B cell (primary cell): ENCODE data around the gene RAP1GAP2. TPM values are rescaled to one million over a fixed set of nuclear protein-coding genes. Genes with fewer than 3 reads are reported as not detected.
"Not testable (repeated sequence)": the region's sequence is repeated elsewhere in the genome, so short reads cannot be mapped to it uniquely, and the experiment has no call there.

Experiments
- ATAC-seq: fragments of 200-7000 bp; cut with Tn5 transposase; one replicate; pipeline ENCODE4 v1.10.0; 2021; ENCODE audit warnings: low read depth, mild to moderate bottlenecking, moderate number of reproducible peaks, moderate library complexity
- CTCF ChIA-PET: fragments of 350-600 bp; sonication (Branson Sonifier 250); formaldehyde crosslinking; loops from one replicate; lab custom pipeline; 2021; ENCODE audit warnings: antibody characterized with exemption, inconsistent platforms; lab: Charles Lee
- POLR2A ChIA-PET: fragments of 350-600 bp; sonication (Branson Sonifier 250); formaldehyde crosslinking; loops from one replicate; lab custom pipeline; 2021; ENCODE audit warnings: antibody characterized with exemption; lab: Charles Lee
- DNase-seq: peaks from one replicate; pipeline ENCODE4 v3.0.0; 2013
- H2AFZ ChIP-seq: 2 replicates; pipeline ENCODE4 v1.6.1; 2012; ENCODE audit warnings: mild to moderate bottlenecking, low read depth, low read length; ENCODE audit not compliant: insufficient read depth, poor library complexity, severe bottlenecking
- H3K27ac ChIP-seq, 2 donors: 1 replicate in 1 of 2; 2 replicates in 1 of 2; pipeline ENCODE4 v1.5.1; 2012 to 2013; ENCODE audit warnings: low read length in 2 of 2, mild to moderate bottlenecking in 2 of 2, moderate library complexity in 1 of 2
- H3K27me3 ChIP-seq, 4 experiments: fragments of 200-600 bp in 1 of 4; sonication (generic) in 1 of 4; replicated peaks in 1 of 4; 1 replicate in 2 of 4; 2 replicates in 2 of 4; pipeline versions ENCODE4 v1.6.1 to v1.7.0; 2013 to 2016; ENCODE audit warnings: low read length in 3 of 4, mild to moderate bottlenecking in 2 of 4, mixed read lengths in 1 of 4, moderate library complexity in 1 of 4; ENCODE audit not compliant: insufficient read depth in 4 of 4, control insufficient read depth in 3 of 4; ENCODE audit errors: control extremely low read depth in 1 of 4
- H3K36me3 ChIP-seq, 2 experiments: replicated peaks in 1 of 2; 1 replicate in 1 of 2; 2 replicates in 1 of 2; pipeline versions ENCODE4 v1.6.1 to v1.7.1; 2013; ENCODE audit warnings: low read length in 1 of 2; ENCODE audit not compliant: insufficient read depth in 2 of 2, control insufficient read depth in 1 of 2; ENCODE audit errors: control extremely low read depth in 1 of 2, extremely low read depth in 1 of 2
- H3K4me1 ChIP-seq, 2 donors: fragments of 200-600 bp in 1 of 2; sonication (generic) in 1 of 2; 1 replicate in 1 of 2; 2 replicates in 1 of 2; pipeline versions ENCODE4 v1.5.1 to v1.6.1; 2013 to 2017; ENCODE audit warnings: low read length in 2 of 2; ENCODE audit not compliant: control insufficient read depth in 2 of 2, insufficient read depth in 2 of 2
- H3K4me2 ChIP-seq: replicated peaks from 2 replicates; pipeline ENCODE3; 2012; ENCODE audit warnings: mild to moderate bottlenecking, low read depth, low read length; ENCODE audit not compliant: poor library complexity, severe bottlenecking
- H3K4me3 ChIP-seq, 5 experiments: fragments of 200-600 bp in 1 of 5; sonication (generic) in 1 of 5; 1 replicate in 3 of 5; 2 replicates in 2 of 5; pipeline versions ENCODE4 v1.5.1 to v1.7.0; 2011 to 2016; ENCODE audit warnings: low read length in 4 of 5, mild to moderate bottlenecking in 4 of 5, low read depth in 2 of 5, control low read depth in 1 of 5, moderate library complexity in 1 of 5; ENCODE audit not compliant: insufficient read depth in 1 of 5; ENCODE audit errors: control extremely low read depth in 1 of 5, extremely low read depth in 1 of 5
- H3K79me2 ChIP-seq: fragments of 200-600 bp; sonication (generic); one replicate; pipeline ENCODE4 v1.6.0; 2016; ENCODE audit warnings: low read length; ENCODE audit not compliant: control insufficient read depth, insufficient read depth
- H3K9ac ChIP-seq: fragments of 200-600 bp; sonication (generic); 2 replicates; pipeline ENCODE4 v1.6.1; 2017; ENCODE audit warnings: mild to moderate bottlenecking, low read length, moderate library complexity
- H3K9me3 ChIP-seq, 3 donors: one replicate each; pipeline versions ENCODE4 v1.6.1 to v1.7.1; 2013; ENCODE audit warnings: low read length in 2 of 3; ENCODE audit not compliant: control insufficient read depth in 2 of 3, insufficient read depth in 1 of 3; ENCODE audit errors: control extremely low read depth in 1 of 3
- H4K20me1 ChIP-seq: 2 replicates; pipeline ENCODE4 v1.6.0; 2012; ENCODE audit warnings: mild to moderate bottlenecking, low read length; ENCODE audit not compliant: insufficient read depth, control insufficient read depth, poor library complexity, severe bottlenecking
- H3K27ac Mint-ChIP-seq: one replicate; pipeline ENCODE4 v1.8.0; 2021; ENCODE audit warnings: mixed read lengths
- H3K27me3 Mint-ChIP-seq: one replicate; pipeline ENCODE4 v1.8.0; 2021; ENCODE audit warnings: mixed read lengths
- H3K4me1 Mint-ChIP-seq: one replicate; pipeline ENCODE4 v1.8.0; 2021; ENCODE audit warnings: mixed read lengths
- H3K4me3 Mint-ChIP-seq: one replicate; pipeline ENCODE4 v1.8.0; 2021; ENCODE audit warnings: mixed read lengths
- H3K9me3 Mint-ChIP-seq: one replicate; pipeline ENCODE4 v1.8.0; 2022; ENCODE audit warnings: mixed read lengths; ENCODE audit not compliant: insufficient read depth
- EZH2 ChIP-seq: IDR thresholded peaks from 2 replicates; pipeline ENCODE4 v1.6.1; 2012; ENCODE audit warnings: borderline replicate concordance, low read depth, mild to moderate bottlenecking, moderate library complexity, low read length; ENCODE audit not compliant: insufficient read depth, poor library complexity, severe bottlenecking
- WGBS: methylation state at CpG from one replicate; pipeline ENCODE4 v1.1.5; 2013; ENCODE audit warnings: missing lambda C conversion rate; ENCODE audit not compliant: insufficient coverage; 5-methylcytosine and 5-hydroxymethylcytosine counted together
- intact Hi-C: fragments of 100-400 bp; cut with micrococcal nuclease; formaldehyde crosslinking; loops from one replicate; pipeline ENCODE4 v1.10.0; 2022
- polyA plus RNA-seq: library from polyadenylated mRNA; depleted of rRNA; stranded (reverse); fragments of >200 nt; gene quantifications from 2 replicates; pipeline ENCODE4 v1.2.3, GENCODE V29; 2012
- total RNA-seq, 2 donors: library from RNA; stranded (reverse); fragments of 120-200 nt in 1 of 2; gene quantifications; 1 replicate in 1 of 2; 2 replicates in 1 of 2; pipeline versions ENCODE4 v1.2.3 to v1.2.4, GENCODE V29; 2013 to 2022
- TF ChIP-seq, protein P1 (sequence below): fragments of 200-600 bp; IDR thresholded peaks from one replicate; pipeline ENCODE4 v1.8.0; 2022; ENCODE audit warnings: antibody characterized with exemption, mild to moderate bottlenecking

The RAP1GAP2 gene
- total and polyA plus RNA-seq, 2 donors (not counting 1 experiment from before 2014, with no cell fraction given) = 14.9 to 16.4 TPM

DNA sequence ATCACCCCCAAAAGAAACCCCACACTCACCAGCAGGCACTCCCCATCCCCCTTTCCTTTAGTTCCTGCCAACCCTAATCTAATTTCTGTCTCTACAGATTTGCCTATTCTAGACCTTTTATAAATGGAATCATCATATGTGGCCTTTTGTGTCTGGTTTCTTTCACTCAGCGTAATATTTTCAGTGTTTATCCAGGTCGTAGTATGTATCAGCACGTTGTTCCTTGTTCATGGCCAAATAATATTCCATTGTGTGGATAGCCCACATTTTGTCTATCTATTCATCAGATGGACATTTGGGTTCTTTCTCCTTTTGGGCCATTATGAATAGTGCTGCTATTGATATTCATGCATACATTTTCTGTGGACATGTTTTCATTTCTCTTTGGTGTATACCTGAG is 193.6 kb downstream of the RAP1GAP2 start:
- WGBS = 100% methylated on average over 1 of the region's 3 CpGs
- ATAC-seq (no peak), DNase-seq (no peak)
- ChIA-PET POLR2A (no interaction called here), CTCF (interaction anchor here (2.9 kb wide), 1 partner anchor 23 kb away, joined by 9 read pairs; no protein-coding TSS in a partner anchor)
- Histone ChIP-seq H3K9ac (no peak overlapping the region), H3K27me3 (no peaks in the 10 kb centered on the region), H3K4me3 (no peak overlapping the region), H3K27ac (no peak overlapping the region), H2AFZ (no peak overlapping the region), H4K20me1 (no peaks in the 10 kb centered on the region), H3K36me3 (peaks cover 1 to 15% of the 10 kb centered on the region in 2 experiments), H3K4me2 (no peak overlapping the region), H3K79me2 (no peaks in the 10 kb centered on the region), H3K9me3 (no peaks in the 10 kb centered on the region), H3K4me1 (no peaks in the 10 kb centered on the region)
- TF ChIP-seq, protein P1, sequence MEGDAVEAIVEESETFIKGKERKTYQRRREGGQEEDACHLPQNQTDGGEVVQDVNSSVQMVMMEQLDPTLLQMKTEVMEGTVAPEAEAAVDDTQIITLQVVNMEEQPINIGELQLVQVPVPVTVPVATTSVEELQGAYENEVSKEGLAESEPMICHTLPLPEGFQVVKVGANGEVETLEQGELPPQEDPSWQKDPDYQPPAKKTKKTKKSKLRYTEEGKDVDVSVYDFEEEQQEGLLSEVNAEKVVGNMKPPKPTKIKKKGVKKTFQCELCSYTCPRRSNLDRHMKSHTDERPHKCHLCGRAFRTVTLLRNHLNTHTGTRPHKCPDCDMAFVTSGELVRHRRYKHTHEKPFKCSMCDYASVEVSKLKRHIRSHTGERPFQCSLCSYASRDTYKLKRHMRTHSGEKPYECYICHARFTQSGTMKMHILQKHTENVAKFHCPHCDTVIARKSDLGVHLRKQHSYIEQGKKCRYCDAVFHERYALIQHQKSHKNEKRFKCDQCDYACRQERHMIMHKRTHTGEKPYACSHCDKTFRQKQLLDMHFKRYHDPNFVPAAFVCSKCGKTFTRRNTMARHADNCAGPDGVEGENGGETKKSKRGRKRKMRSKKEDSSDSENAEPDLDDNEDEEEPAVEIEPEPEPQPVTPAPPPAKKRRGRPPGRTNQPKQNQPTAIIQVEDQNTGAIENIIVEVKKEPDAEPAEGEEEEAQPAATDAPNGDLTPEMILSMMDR = no peak
- no peak for TF ChIP-seq EZH2
- Mint-ChIP-seq H3K4me3 (no peak overlapping the region), H3K4me1 (no peaks in the 10 kb centered on the region), H3K27ac (no peak overlapping the region), H3K9me3 (no peaks in the 10 kb centered on the region), H3K27me3 (no peaks in the 10 kb centered on the region)
- intact Hi-C loops = no loop called here

DNA sequence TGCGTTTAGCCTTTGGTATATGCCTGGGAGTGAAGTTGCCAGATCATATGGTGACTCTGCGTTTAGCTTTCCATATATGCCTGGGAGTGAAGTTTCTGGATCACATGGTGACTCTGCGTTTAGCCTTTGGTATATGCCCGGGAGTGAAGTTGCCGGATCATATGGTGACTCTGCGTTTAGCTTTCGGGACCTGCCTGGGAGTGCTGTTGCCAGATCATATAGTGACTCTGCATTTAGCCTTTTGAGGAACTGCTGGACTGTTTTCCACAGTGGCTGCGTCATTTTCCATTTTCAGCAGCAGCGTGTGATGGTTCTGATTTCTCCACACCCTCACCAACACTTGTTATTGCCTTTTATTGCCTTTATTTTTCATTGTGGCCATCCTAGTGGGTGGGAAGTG is 194.2 kb downstream of the RAP1GAP2 start:
- H3K27me3 ChIP-seq = no peaks in the 10 kb centered on the region
- H3K9me3 Mint-ChIP-seq = no peaks in the 10 kb centered on the region
- H3K27ac ChIP-seq = no peak overlapping the region
- no peak overlapping the region for H3K4me2 ChIP-seq
- H2AFZ ChIP-seq = no peak overlapping the region
- intact Hi-C loops = no loop called here
- DNase-seq (no peak), ATAC-seq (no peak)
- H3K4me3 Mint-ChIP-seq = no peak overlapping the region
- no peak overlapping the region for H3K27ac Mint-ChIP-seq
- TF ChIP-seq EZH2 = no peak
- TF ChIP-seq, protein P1 = no peak
- no peaks in the 10 kb centered on the region for H3K27me3 Mint-ChIP-seq
- H3K36me3 ChIP-seq = peaks cover 1 to 14% of the 10 kb centered on the region in 2 experiments
- no peaks in the 10 kb centered on the region for H3K4me1 Mint-ChIP-seq
- ChIA-PET CTCF (interaction anchor here (2.9 kb wide), 1 partner anchor 22 kb away, joined by 9 read pairs; no protein-coding TSS in a partner anchor), POLR2A (no interaction called here)
- no peaks in the 10 kb centered on the region for H4K20me1 ChIP-seq
- H3K9me3 ChIP-seq = no peaks in the 10 kb centered on the region
- H3K79me2 ChIP-seq = no peaks in the 10 kb centered on the region
- 100% methylated on average over 7 of the region's 9 CpGs for WGBS
- H3K9ac ChIP-seq = no peak overlapping the region
- H3K4me3 ChIP-seq = no peak overlapping the region
- H3K4me1 ChIP-seq = no peaks in the 10 kb centered on the region

DNA sequence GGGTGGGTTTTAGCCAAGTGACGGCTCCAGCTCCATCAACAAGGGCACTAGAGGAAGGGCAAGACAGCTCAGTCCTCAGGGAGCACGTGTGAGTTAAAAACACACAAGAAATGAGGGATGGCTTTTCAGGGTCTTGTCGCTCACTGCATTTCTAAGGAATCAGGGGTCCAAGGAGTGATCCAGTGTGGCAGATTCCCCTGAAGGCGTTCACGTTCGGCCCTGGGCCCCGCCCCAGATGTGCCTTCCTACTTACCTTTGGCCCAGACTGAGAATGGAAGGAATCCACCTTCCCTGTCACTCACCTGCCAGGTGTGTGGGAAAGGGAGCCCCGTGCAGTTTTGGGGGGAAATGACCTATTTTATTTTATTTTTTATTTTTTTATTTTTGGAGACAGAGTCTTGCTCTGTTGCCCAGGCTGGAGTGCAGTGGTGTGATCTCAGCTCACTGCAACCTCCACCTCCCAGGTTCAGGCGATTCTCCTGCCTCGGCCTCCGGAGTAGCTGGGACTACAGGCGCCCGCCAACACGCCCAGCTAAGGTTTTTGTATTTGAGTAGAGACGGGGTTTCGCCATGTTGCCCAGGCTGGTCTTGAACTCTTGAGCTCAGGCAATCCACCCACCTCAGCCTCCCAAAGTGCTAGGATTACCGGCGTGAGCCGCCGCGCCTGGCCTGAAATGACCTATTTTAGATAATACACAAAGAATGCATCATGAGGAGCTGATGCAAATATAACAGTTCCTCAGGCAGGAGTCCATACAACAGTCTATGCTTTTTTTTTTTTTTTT is 195.3 kb downstream of the RAP1GAP2 start:
- not testable (repeated sequence) for H3K4me1 ChIP-seq, DNase-seq
- POLR2A ChIA-PET = interaction anchor here (0.7 kb wide), 1 partner anchor 21 kb away, joined by 3 read pairs; no protein-coding TSS in a partner anchor

More for the DNA sequence above, 195.3 kb downstream of the RAP1GAP2 start:
- peaks cover 1 to 15% of the 10 kb centered on the region in 2 experiments for H3K36me3 ChIP-seq
- H3K4me2 ChIP-seq, H2AFZ ChIP-seq, H3K9me3 ChIP-seq, H3K79me2 ChIP-seq, H3K4me3 Mint-ChIP-seq, ATAC-seq, H3K27ac ChIP-seq, H3K27me3 ChIP-seq, intact Hi-C loops, H4K20me1 ChIP-seq, H3K4me3 ChIP-seq, H3K9me3 Mint-ChIP-seq, H3K4me1 Mint-ChIP-seq, H3K27me3 Mint-ChIP-seq, H3K27ac Mint-ChIP-seq, H3K9ac ChIP-seq: not testable (repeated sequence)
- WGBS = 95% methylated on average over 11 of the region's 21 CpGs
- CTCF ChIA-PET = interaction anchor here (2.9 kb wide), 1 partner anchor 21 kb away, joined by 9 read pairs; no protein-coding TSS in a partner anchor
